ENCODE measurements around the gene APOL4.
"Not testable (repeated sequence)": the region's sequence is repeated elsewhere in the genome, so short reads cannot be mapped to it uniquely, and the experiment has no call there.

APOL4 gene, protein sequence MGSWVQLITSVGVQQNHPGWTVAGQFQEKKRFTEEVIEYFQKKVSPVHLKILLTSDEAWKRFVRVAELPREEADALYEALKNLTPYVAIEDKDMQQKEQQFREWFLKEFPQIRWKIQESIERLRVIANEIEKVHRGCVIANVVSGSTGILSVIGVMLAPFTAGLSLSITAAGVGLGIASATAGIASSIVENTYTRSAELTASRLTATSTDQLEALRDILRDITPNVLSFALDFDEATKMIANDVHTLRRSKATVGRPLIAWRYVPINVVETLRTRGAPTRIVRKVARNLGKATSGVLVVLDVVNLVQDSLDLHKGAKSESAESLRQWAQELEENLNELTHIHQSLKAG

GRCh38 chr22:36201630-36202319 lies at the start of gene APOL4:
Gene APOL4 (minus strand): TSS chr22:36201809. CDS start chr22:36201734, 75 bp downstream.
- TF ChIP-seq, protein P1, sequence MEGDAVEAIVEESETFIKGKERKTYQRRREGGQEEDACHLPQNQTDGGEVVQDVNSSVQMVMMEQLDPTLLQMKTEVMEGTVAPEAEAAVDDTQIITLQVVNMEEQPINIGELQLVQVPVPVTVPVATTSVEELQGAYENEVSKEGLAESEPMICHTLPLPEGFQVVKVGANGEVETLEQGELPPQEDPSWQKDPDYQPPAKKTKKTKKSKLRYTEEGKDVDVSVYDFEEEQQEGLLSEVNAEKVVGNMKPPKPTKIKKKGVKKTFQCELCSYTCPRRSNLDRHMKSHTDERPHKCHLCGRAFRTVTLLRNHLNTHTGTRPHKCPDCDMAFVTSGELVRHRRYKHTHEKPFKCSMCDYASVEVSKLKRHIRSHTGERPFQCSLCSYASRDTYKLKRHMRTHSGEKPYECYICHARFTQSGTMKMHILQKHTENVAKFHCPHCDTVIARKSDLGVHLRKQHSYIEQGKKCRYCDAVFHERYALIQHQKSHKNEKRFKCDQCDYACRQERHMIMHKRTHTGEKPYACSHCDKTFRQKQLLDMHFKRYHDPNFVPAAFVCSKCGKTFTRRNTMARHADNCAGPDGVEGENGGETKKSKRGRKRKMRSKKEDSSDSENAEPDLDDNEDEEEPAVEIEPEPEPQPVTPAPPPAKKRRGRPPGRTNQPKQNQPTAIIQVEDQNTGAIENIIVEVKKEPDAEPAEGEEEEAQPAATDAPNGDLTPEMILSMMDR (IDR thresholded peaks at IDR 0.05; ENCODE audit: insufficient read depth, missing control alignments): no peak
- FAIRE-seq: no peak
- no peak for DNase-seq (ENCODE audit: insufficient read length, low spot score)

DNA sequence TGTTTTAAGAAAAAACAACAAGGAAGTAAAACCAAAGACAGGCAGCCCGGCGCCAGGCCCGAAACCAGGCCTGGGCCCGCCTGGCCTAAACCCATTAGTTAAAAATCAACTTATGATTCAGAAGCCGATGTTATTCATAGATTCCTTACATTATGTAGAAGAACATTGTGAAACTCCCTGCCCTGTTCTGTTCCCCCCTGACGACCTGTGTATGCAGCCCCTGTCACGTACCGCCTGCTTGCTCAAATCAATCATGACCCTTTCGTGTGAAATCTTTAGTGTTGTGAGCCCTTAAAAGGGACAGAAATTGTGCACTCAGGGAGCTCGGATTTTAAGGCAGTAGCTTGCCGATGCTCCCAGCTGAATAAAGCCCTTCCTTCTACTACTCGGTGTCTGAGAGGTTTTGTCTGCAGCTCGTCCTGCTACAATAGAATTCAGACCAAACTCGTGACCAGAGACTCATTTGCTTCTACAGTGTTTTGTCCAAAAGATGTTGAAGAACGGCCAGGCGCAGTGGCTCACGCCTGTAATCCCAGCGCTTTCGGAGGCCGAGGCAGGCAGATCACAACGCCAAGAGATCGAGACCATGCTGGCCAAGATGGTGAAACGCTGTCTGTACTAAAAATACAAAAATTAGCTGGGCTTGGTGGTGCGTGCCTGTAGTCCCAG lies 48.8 kb upstream of the APOL4 start:
- not testable (repeated sequence) for DNase-seq (ENCODE audit: insufficient read length, low spot score); FAIRE-seq

DNA sequence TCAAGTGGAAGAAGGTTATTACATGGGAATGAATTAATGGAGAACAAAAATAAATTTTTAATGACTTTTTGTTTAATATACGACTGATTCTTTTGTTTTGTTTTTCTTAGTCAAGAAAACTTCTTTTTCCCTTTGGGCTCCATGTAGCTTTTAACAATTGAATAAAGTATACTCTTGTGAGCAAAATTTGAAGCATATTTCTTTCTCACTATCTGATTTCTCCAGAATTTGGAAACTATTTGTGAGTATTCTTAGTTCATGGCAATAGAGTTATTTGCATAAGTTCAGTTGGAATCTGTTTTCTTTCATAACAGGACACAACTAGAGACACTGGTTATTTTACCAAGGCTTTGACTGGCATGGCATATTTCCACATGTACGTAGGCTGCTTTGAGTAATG lies 47.6 kb upstream of the APOL4 start:
- no peak for FAIRE-seq
- TF ChIP-seq, protein P1 (IDR thresholded peaks at IDR 0.05; ENCODE audit: insufficient read depth, missing control alignments): no peak
- no peak for DNase-seq (ENCODE audit: insufficient read length, low spot score)

DNA sequence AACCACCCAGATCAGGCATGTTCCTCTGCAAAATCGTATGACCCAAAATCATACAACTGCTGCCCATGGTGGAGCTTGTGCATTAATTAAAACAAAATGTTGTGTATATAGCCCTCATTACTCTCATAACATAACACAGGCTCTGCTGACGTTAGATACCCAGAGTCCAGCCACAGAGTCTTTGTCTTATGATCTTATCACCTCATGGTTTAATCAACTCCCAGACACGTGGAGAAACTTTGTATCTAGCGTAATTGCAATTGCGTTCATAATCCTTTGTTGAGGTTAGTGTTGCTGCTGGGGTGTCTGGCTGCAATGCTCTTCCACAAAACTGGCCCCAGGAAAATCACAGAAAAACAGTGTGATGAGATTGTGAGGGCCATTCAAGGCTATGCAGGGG lies 46.3 kb upstream of the APOL4 start:
- no peak for FAIRE-seq
- TF ChIP-seq, protein P1 (IDR thresholded peaks at IDR 0.05; ENCODE audit: insufficient read depth, missing control alignments): no peak
- DNase-seq (ENCODE audit: insufficient read length, low spot score): no peak

- DNase-seq (ENCODE audit: insufficient read length, low spot score) (no peak), FAIRE-seq (no peak)
- TF ChIP-seq, protein P1 (IDR thresholded peaks at IDR 0.05; ENCODE audit: insufficient read depth, missing control alignments): no peak
Measured at GRCh38 chr22:36246718-36247117, 45.1 kb upstream of the APOL4 start.

GRCh38 chr22:36245805-36246356 lies 44.3 kb upstream of the APOL4 start:
- TF ChIP-seq, protein P1 (IDR thresholded peaks at IDR 0.05; ENCODE audit: insufficient read depth, missing control alignments): no peak
- no peak for DNase-seq (ENCODE audit: insufficient read length, low spot score)
- no peak for FAIRE-seq

Data from D721Med (cell line).